SU-DHL-6 (cell line): Measurements from ENCODE around the gene TOP1.

Experiments
- CTCF ChIP-seq: fragments of 200-600 bp; sonication (generic); IDR thresholded peaks from one replicate; pipeline ENCODE4 v1.5.1; 2017; ENCODE audit warnings: antibody characterized with exemption, mild to moderate bottlenecking, low read length, moderate library complexity; ENCODE audit not compliant: insufficient read depth, poor library complexity, severe bottlenecking
- EZH2phosphoT487 ChIP-seq: fragments of 200-600 bp; sonication (generic), shearing (Covaris generic); conservative IDR thresholded peaks from 2 replicates; pipeline ENCODE4 v1.6.1; 2018; ENCODE audit warnings: mild to moderate bottlenecking, antibody characterized with exemption, low read length, moderate library complexity, mixed read lengths

GRCh38 chr20:40983898-40984297 lies 44.7 kb upstream of the TOP1 start:
- TF ChIP-seq CTCF (no peak), EZH2phosphoT487 (no peak)
